K562 (cell line): Measurements from ENCODE around the gene DPM1. TPM values are rescaled to one million over a fixed set of nuclear protein-coding genes. Genes with fewer than 3 reads are reported as not detected.

Source experiments
- GABPB2 ChIP-seq: fragments of 250-450 bp; sonication (Bioruptor Pico); conservative IDR thresholded peaks from 2 replicates; pipeline ENCODE4 v1.5.1; 2021; ENCODE audit warnings: mild to moderate bottlenecking
- HOXB6 ChIP-seq: fragments of 250-450 bp; sonication (Bioruptor Pico); IDR thresholded peaks from 2 replicates; pipeline ENCODE4 v1.5.1; 2022; ENCODE audit warnings: mild to moderate bottlenecking, borderline replicate concordance
- KAT7 ChIP-seq: sonication (generic); formaldehyde crosslinking; IDR thresholded peaks from 2 replicates; pipeline ENCODE4 v1.8.0; 2022; ENCODE audit warnings: missing genetic modification reagents, mild to moderate bottlenecking, borderline replicate concordance
- LCOR ChIP-seq: sonication (generic); formaldehyde crosslinking; IDR thresholded peaks from 2 replicates; pipeline ENCODE4 v1.8.0; 2022; ENCODE audit warnings: mild to moderate bottlenecking, missing genetic modification reagents
- MAFK ChIP-seq: IDR thresholded peaks from 2 replicates; pipeline ENCODE4 v1.6.1; 2011; ENCODE audit warnings: low read length, improper control_type of control experiment
- PHB ChIP-seq: fragments of 250-450 bp; sonication (Bioruptor Pico); IDR thresholded peaks from 2 replicates; pipeline ENCODE4 v1.5.0; 2021
- POLR3G ChIP-seq: IDR thresholded peaks from 2 replicates; pipeline ENCODE4 v1.6.1; 2011; ENCODE audit not compliant: insufficient read length, insufficient replicate concordance; ENCODE audit errors: extremely low read depth
- POU5F1 ChIP-seq: fragments of 150-350 bp; IDR thresholded peaks from 2 replicates; pipeline ENCODE4 v1.6.1; 2014; ENCODE audit warnings: borderline replicate concordance, low read length, low read depth, mild to moderate bottlenecking; ENCODE audit not compliant: partially characterized antibody
- PPARD ChIP-seq: fragments of 250-450 bp; sonication (Bioruptor Pico); IDR thresholded peaks from 2 replicates; pipeline ENCODE4 v1.8.0; 2022; ENCODE audit warnings: inconsistent platforms, mild to moderate bottlenecking, moderate library complexity
- SIN3B ChIP-seq: fragments of 450-650 bp; IDR thresholded peaks from 2 replicates; pipeline ENCODE4 v1.6.1; 2017; ENCODE audit warnings: low read depth, mild to moderate bottlenecking, moderate library complexity
- STAT5B ChIP-seq: fragments of 250-450 bp; sonication (Bioruptor Pico); IDR thresholded peaks from 2 replicates; pipeline ENCODE4 v1.8.0; 2021; ENCODE audit warnings: mild to moderate bottlenecking, inconsistent platforms
- TRIM28 ChIP-seq: fragments of 450-650 bp; IDR thresholded peaks from 2 replicates; pipeline ENCODE4 v1.6.1; 2017
- TSC22D4 ChIP-seq: fragments of 450-650 bp; IDR thresholded peaks from 2 replicates; pipeline ENCODE4 v1.6.1; 2016; ENCODE audit warnings: missing genetic modification characterization, missing biosample characterization, control low read depth
- ZNF197 ChIP-seq: fragments of 200-800 bp; sonication (Bioruptor generic); IDR thresholded peaks from 2 replicates; pipeline ENCODE4 v1.6.1; 2016; ENCODE audit warnings: low read depth, missing genetic modification characterization, missing compliant biosample characterization
- ZNF3 ChIP-seq: fragments of 250-450 bp; sonication (Bioruptor Pico); IDR thresholded peaks from 2 replicates; pipeline ENCODE4 v1.5.0; 2021; ENCODE audit warnings: mild to moderate bottlenecking, moderate library complexity
- ZNF354B ChIP-seq: fragments of 250-450 bp; sonication (Bioruptor Pico); IDR thresholded peaks from 2 replicates; pipeline ENCODE4 v1.4.0; 2020
- ZNF436 ChIP-seq: fragments of 250-450, 450-650 bp; sonication (Bioruptor Pico); formaldehyde crosslinking; IDR thresholded peaks from 2 replicates; pipeline ENCODE4 v1.7.0; 2020; ENCODE audit warnings: mild to moderate bottlenecking
- ZNF57 ChIP-seq: fragments of 450-650 bp; formaldehyde crosslinking; IDR thresholded peaks from 2 replicates; pipeline ENCODE4 v1.4.0; 2020; ENCODE audit warnings: mild to moderate bottlenecking, moderate library complexity
- polyA plus RNA-seq, 8 experiments: library from polyadenylated mRNA; depleted of rRNA in 4 of 8; stranded (reverse) in 5 of 8; unstranded in 3 of 8; fragments of >200 nt; fragmentation: Nextera tagmentation in 2 of 8; fragmentation: Illumina TruSeq in 1 of 8; extraction: Ambion mirVana in 2 of 8; extraction: Trizol in 1 of 8; gene quantifications; 2 replicates each; pipeline versions ENCODE4 v1.2.1 to v1.2.3, GENCODE V29; 2011 to 2014; ENCODE audit warnings: inconsistent platforms in 1 of 8, missing spikeins in 1 of 8
- total RNA-seq, 7 experiments: library from RNA; depleted of rRNA in 6 of 7; stranded (reverse); fragments of >200 nt in 6 of 7; fragmentation: Illumina TruSeq in 2 of 7; extraction: Trizol in 2 of 7; gene quantifications; 2 replicates each; pipeline versions ENCODE4 v1.2.1 to v1.2.3, GENCODE V29; 2011 to 2021; ENCODE audit warnings: low replicate concordance in 1 of 7
- TF ChIP-seq, protein P1 (sequence below): sonication (generic); formaldehyde crosslinking; IDR thresholded peaks from 2 replicates; pipeline ENCODE4 v1.8.0; 2022; ENCODE audit warnings: missing genetic modification reagents, mild to moderate bottlenecking, moderate library complexity, borderline replicate concordance
- TF ChIP-seq, protein P2 (sequence below): fragments of 200-800 bp; sonication (Bioruptor generic); IDR thresholded peaks from 2 replicates; pipeline ENCODE4 v1.6.1; 2017; ENCODE audit warnings: missing genetic modification characterization, missing compliant biosample characterization
- TF ChIP-seq, protein P3 (sequence below): fragments of 450-650 bp; formaldehyde crosslinking; IDR thresholded peaks from 2 replicates; pipeline ENCODE4 v1.4.0; 2022; ENCODE audit warnings: missing genetic modification characterization
- TF ChIP-seq, protein P4 (sequence below): IDR thresholded peaks from 3 replicates; pipeline ENCODE4 v1.6.1; 2011; ENCODE audit warnings: borderline replicate concordance, mild to moderate bottlenecking, moderate library complexity; ENCODE audit not compliant: insufficient read length; ENCODE audit errors: extremely low read depth

The DPM1 gene
- total and polyA plus RNA-seq, 9 of the 15 experiments (the other 6 are each of a cell fraction or from before 2014, with no cell fraction given), result 75.2 to 190 (median 153) TPM

DNA sequence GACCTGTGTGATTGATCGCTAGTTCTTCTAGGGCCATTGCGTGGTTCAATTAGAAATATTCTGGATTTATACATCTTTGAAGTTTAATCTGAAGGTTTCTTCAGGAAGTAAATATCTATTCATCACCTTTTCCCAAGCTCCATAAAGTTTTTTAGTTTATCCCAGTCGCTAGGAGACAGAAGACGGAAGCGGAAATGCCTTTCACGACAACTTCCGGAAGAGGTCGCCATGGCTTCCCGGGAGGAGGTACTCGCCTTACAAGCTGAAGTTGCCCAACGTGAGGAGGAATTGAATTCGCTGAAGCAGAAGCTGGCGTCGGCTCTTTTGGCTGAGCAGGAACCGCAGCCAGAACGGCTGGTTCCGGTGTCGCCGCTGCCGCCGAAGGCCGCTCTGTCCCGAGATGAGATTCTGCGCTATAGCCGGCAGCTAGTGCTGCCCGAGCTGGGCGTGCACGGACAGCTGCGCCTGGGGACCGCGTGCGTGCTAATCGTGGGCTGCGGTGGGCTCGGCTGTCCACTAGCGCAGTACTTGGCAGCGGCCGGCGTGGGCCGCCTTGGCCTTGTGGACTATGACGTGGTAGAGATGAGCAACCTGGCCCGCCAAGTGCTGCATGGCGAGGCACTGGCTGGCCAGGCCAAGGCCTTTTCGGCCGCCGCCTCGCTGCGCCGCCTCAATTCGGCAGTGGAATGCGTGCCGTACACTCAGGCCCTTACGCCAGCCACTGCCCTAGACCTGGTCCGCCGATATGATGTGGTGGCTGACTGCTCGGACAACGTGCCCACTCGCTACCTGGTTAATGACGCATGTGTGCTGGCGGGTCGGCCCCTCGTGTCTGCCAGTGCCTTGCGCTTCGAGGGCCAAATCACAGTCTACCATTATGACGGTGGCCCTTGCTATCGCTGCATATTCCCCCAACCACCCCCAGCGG lies 547 bp upstream of the DPM1 start, which contains the start of gene MOCS3 (continued):
- TF ChIP-seq KAT7 (peak; percentile 85), TSC22D4 (tag) (no peak), POU5F1 (no peak), MAFK (no peak), POLR3G (no peak), HOXB6 (CRISPR knock-in tag) (no peak), PPARD (CRISPR knock-in tag) (no peak), ZNF197 (no peak), SIN3B (peak; percentile 99), GABPB2 (no peak), STAT5B (CRISPR knock-in tag) (no peak), PHB (CRISPR knock-in tag) (no peak), ZNF436 (CRISPR knock-in tag) (no peak), LCOR (peak; percentile 68; the same call in 1 of the 2 replicates), ZNF3 (CRISPR knock-in tag) (no peak), TRIM28 (no peak), ZNF354B (CRISPR knock-in tag) (no peak), ZNF57 (CRISPR knock-in tag) (no peak)
- TF ChIP-seq, protein P1, sequence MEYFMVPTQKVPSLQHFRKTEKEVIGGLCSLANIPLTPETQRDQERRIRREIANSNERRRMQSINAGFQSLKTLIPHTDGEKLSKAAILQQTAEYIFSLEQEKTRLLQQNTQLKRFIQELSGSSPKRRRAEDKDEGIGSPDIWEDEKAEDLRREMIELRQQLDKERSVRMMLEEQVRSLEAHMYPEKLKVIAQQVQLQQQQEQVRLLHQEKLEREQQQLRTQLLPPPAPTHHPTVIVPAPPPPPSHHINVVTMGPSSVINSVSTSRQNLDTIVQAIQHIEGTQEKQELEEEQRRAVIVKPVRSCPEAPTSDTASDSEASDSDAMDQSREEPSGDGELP (CRISPR knock-in tag), result peak; percentile 72; the same call in 1 of the 2 replicates
- TF ChIP-seq, protein P2, sequence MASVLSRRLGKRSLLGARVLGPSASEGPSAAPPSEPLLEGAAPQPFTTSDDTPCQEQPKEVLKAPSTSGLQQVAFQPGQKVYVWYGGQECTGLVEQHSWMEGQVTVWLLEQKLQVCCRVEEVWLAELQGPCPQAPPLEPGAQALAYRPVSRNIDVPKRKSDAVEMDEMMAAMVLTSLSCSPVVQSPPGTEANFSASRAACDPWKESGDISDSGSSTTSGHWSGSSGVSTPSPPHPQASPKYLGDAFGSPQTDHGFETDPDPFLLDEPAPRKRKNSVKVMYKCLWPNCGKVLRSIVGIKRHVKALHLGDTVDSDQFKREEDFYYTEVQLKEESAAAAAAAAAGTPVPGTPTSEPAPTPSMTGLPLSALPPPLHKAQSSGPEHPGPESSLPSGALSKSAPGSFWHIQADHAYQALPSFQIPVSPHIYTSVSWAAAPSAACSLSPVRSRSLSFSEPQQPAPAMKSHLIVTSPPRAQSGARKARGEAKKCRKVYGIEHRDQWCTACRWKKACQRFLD (CRISPR knock-in tag), result no peak
- TF ChIP-seq, protein P3, sequence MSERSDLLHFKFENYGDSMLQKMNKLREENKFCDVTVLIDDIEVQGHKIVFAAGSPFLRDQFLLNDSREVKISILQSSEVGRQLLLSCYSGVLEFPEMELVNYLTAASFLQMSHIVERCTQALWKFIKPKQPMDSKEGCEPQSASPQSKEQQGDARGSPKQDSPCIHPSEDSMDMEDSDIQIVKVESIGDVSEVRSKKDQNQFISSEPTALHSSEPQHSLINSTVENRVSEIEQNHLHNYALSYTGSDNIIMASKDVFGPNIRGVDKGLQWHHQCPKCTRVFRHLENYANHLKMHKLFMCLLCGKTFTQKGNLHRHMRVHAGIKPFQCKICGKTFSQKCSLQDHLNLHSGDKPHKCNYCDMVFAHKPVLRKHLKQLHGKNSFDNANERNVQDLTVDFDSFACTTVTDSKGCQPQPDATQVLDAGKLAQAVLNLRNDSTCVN, result no peak
- TF ChIP-seq, protein P4, sequence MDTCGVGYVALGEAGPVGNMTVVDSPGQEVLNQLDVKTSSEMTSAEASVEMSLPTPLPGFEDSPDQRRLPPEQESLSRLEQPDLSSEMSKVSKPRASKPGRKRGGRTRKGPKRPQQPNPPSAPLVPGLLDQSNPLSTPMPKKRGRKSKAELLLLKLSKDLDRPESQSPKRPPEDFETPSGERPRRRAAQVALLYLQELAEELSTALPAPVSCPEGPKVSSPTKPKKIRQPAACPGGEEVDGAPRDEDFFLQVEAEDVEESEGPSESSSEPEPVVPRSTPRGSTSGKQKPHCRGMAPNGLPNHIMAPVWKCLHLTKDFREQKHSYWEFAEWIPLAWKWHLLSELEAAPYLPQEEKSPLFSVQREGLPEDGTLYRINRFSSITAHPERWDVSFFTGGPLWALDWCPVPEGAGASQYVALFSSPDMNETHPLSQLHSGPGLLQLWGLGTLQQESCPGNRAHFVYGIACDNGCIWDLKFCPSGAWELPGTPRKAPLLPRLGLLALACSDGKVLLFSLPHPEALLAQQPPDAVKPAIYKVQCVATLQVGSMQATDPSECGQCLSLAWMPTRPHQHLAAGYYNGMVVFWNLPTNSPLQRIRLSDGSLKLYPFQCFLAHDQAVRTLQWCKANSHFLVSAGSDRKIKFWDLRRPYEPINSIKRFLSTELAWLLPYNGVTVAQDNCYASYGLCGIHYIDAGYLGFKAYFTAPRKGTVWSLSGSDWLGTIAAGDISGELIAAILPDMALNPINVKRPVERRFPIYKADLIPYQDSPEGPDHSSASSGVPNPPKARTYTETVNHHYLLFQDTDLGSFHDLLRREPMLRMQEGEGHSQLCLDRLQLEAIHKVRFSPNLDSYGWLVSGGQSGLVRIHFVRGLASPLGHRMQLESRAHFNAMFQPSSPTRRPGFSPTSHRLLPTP, result no peak
